Fibroblast of skin of back (primary cell): ENCODE results near the gene TMEM138. TPM values are rescaled to one million over a fixed set of nuclear protein-coding genes. Genes with fewer than 3 reads are reported as not detected.

ENCODE experiments used
- DNase-seq: peaks from one replicate; pipeline ENCODE4 v3.0.0-alpha.2; 2013
- polyA plus RNA-seq, 2 experiments: library from polyadenylated mRNA; unstranded; fragments of 120-200 nt; gene quantifications; one replicate each; pipeline ENCODE4 v1.2.1, GENCODE V29; 2013; ENCODE audit not compliant: insufficient read length in 2 of 2

The TMEM138 gene
- 52.3 TPM for polyA plus RNA-seq (2013, experiment 1 of 2; ENCODE audit: insufficient read length)
- polyA plus RNA-seq (2013, experiment 2 of 2; ENCODE audit: insufficient read length): 32.6 TPM

GRCh38 chr11:61361741-61362541, at the start of gene TMEM138, which contains the start of gene CYB561A3:
Gene TMEM138 (plus strand): TSS chr11:61362374. CDS start chr11:61364391, 2,017 bp downstream.
Gene CYB561A3 (minus strand): TSS chr11:61361882. CDS start chr11:61356713, 5,169 bp downstream.
- DNase-seq: peak; percentile 94

GRCh38 chr11:61315260-61315659, 46.9 kb upstream of the TMEM138 start:
- no peak for DNase-seq

DNA sequence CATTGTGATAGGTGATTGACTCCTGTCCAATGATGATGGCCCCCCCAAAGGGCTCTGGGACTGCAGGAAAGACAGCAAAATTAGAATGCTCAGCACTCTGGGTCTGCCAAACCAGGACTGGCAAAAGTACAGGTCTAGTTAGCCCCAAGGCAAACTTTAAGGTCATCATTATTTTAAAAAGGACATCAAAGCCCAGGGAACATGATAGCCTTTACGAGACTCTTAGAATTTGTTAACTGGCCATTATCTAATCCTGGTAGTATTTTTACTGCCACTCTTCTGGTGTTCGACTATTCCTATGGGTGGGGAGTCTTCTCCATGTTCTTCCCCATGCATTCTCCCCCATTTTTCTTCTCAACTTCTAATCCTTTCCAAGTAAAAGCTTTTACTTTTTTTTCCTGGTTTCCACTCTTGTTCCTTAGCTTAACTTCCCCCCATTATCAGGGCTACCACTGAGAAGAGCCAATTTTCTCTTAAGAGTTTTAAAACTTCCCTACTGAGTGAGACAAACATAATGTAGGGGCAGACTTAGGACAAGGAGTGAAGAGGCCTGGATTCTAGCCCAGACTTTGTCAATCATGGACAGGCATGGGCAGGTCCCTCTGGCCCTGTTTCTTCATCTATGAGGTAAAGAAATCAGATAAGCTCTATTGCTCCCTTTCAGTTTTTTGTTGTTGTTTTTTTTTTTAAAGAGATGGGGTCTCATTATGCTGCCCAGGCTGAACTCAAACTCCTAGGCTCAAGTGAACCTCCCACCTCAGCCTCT, 36.3 kb upstream of the TMEM138 start:
- no peak for DNase-seq

GRCh38 chr11:61327669-61328071, 34.5 kb upstream of the TMEM138 start:
- DNase-seq: no peak

DNA sequence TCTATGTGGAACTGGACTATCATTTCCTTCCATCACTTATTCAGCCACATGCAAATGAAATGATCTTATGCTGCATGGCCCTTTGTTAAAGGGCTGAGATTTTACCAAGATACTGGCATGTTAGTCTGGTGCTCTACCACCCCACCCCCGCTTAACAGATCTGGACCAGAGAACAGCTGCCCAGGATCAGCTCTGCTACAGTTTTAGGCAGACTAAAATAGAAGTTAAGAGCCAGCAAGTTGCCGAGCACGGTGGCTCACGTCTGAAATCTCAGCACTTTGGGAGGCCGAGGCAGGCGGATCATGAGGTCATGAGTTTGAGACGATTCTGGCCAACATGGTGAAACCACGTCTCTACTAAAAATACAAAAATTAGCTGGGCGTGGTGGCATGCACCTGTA, 33.8 kb upstream of the TMEM138 start:
- no peak for DNase-seq

DNA sequence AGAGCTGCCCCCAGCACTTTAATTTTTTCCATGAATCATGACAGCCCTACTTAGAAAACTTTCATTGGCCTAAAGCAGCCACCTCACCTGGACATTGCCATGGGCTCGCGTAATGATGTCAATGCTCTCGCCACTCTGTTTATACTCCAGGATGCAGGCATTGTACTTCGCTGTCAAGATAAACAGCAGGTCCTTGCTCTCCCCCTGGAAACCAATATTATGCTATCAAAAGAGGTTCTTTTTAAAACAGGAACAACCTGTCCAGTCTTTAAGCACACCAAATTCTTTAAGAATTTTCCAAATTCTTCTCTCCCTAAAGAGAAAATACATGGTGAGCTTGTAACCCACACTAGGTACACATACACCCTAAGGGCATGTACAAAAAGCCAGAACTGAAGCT, 32.3 kb upstream of the TMEM138 start:
- no peak for DNase-seq

DNA sequence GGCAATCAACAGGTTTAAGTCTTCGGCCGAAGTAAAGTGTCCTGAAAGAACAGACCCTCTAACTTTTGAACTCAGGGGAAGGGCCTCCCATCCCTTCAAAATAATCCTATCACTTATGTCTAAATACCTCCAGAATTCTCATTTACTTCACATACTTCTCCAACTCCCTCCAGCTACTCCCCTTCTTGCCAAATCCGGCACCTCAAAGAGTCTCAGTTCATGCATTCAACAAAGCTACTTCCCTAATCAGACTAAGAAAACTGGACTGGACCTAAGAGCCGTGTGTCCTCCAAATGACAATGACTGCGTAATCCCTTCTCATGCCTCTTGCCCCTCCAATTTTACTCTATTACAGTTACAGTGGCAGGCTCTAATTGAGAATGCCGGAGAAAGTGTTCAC, 30.5 kb upstream of the TMEM138 start:
- no peak for DNase-seq

- peak; percentile 34 for DNase-seq
These were observed 29.8 kb upstream of the TMEM138 start for GRCh38 chr11:61332281-61332796.

DNA sequence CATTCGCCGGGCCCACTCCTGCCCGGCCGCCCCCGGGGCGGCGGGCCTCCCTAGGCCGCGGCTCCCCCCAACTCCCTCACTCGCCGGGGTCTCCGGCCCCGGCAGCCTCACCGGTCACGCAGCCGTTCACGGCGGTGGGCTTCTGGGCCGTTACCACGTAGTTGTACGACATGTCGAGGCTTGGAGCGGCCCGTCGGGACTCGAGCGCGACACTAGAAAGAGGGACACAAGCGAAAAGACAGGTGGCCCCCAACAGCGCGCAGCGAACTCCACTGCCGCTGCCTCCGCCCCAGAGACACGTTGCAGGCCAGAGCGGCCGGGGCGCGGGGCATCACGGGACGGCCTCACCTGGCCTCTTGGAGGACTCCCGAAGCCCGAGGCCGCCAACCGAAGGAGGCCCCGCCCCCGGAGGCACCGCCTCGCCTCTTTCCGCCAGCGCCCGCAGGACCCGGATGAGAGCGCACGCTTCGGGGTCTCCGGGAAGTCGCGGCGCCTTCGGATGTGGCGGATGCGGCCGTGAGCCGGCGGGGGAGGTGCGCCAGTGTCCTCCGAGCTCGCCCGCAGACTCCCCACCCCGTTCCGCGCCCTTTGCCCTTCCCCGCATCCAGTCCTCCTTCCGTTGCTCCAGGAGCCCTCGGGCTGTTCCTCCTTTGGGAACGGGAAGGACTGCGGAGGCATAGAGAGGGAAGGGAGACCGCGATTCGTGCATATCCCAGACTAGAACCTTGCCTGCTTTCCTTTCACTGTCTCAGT, 29.2 kb upstream of the TMEM138 start, which contains the start of the genes DDB1 and TKFC:
Gene DDB1 (minus strand): TSS at position 309 of the 753 bp plus-strand sequence. CDS start 137 bp downstream, at position 172.
Gene TKFC (plus strand): TSS at position 432 of the 753 bp plus-strand sequence. CDS start 1,501 bp downstream, outside the sequence.
- peak; percentile 94 for DNase-seq

GRCh38 chr11:61333550-61334433, 28.4 kb upstream of the TMEM138 start:
- DNase-seq: no peak

DNA sequence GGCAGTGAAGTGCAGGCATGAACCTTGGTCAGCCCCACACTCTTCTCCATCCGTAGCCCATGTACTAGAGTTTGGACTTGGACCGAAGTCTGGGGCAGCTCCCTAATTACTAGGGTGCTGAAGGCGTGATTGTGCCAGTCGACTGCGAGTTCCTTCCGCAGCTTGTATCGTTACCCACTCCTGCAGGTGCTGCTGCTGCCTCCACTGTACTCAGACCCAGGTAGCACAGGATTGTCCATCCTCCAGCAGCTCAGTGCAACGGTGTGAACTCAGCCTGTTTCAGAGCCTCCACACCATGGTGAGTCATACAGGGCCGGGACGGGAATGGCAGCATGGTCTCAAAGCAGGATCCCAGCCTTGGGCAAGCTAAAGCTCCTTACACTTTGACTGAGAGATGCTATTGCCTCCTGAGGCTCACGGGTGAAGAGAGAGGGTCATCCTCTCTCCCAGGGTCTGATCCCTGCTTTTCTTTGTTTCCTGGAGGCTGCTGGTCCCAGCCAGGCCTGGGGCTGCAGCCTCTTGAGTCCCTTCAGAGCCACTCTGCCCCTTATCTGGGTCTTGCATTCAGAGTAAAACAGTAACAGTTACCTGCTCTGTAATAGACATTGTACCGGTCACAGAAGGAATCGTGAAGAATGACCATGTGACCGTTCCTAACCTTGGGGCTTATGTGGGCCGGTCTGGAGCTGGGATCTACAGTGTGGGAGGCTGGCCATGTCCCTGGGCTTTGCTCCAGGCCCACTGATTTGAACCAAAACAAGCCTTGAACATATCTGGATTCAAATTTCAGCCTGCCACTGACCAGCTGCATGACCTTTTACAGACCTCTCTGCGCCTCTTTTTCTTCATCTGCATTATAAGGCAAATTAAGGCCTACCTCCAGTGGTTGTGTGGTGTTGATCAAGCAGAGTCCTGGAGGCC, 27.5 kb upstream of the TMEM138 start:
- peak; percentile 32 for DNase-seq

DNA sequence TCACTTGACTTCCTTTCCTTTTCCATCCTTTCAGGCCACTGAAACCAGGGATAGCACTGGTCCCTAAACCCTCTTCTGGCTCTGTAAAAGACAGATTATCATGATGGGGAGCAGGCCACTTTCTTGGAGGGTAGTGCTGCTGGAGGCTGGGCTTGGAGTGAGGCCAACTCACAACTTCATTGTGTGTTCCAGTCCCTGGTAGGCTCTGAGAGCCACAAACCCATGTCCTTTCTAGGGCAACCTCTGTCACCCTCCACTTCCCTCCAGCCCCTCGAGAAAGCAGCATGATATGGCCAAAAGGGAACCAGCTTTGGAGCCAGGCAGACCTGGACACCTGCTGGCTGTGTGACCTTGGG, 26.8 kb upstream of the TMEM138 start:
- no peak for DNase-seq

- DNase-seq: peak; percentile 65
These were observed 25.8 kb upstream of the TMEM138 start for GRCh38 chr11:61336171-61336935.

GRCh38 chr11:61337706-61338470, 24.3 kb upstream of the TMEM138 start:
- DNase-seq: no peak

DNA sequence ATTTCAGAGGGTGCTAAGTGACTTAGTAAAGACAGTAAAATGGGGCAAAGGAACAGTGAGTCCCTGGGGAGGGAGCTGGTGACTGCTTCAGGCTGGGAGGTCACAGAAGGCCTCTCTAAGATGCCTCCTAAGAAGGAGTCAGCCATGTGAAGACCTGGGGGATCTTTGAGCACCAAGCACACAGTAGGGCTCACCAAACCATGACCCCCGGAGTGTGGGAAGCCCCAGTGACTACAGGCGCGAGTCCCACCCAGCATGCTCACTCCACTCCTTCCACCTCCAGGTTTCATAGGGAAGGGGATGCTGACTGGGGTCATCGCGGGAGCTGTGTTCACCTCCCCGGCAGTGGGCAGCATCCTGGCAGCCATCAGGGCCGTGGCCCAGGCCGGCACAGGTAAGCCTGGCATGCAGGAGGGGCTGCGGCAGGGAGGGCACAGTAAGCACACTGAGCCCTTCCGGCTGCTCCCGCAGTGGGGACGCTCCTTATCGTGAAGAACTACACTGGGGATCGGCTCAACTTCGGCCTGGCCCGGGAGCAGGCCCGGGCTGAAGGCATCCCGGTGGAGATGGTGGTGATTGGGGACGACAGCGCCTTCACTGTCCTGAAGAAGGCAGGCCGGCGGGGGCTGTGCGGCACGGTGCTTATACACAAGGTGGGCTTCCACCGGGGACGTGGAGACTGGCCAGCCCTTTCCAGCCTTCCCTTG, 23.2 kb upstream of the TMEM138 start:
- no peak for DNase-seq

DNA sequence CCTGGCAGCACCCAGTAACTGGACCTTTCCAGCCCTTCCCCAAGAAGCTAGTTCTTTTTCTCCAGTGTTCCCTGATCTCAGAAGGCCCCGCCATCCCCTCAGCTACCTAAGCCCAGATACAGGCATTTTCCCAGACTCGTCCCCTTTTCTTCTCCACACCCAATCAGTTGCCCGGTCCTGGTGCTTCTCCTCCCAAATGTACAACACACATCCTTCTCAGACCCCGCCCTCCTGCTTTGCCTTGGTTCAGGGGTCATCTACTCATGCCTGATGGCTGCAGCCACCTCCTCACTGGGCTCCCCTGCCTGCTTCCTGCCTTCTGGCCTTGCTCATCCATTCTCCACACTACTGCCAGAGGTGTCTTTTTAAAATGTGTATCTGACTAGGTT, 22.7 kb upstream of the TMEM138 start:
- DNase-seq: no peak

DNA sequence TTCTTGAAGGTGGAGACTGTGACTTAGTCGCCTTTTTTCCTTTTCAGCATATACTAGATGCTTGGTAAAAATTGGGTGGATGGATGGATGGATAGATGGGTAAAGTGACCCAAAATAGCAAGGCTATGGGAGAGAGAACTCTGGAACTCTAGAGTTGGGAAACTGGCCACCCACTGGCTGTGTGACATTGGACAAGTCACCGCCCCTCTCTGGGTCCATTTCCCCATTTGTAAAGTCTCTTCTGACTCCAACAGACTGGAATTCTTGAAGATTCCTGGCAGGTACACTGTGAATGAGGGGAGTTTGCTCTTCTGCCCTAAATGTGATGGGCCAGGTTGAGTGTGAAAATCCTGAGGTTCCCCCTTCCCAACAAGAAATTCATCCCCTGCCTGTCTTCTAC, 21.2 kb upstream of the TMEM138 start:
- no peak for DNase-seq

GRCh38 chr11:61341706-61342105, 20.5 kb upstream of the TMEM138 start:
- no peak for DNase-seq
